ENCODE data around the gene AKAP13.
A peak's percentile ranks its signal among the peaks of the same experiment; 100 is the strongest.

AKAP13 gene

DNA sequence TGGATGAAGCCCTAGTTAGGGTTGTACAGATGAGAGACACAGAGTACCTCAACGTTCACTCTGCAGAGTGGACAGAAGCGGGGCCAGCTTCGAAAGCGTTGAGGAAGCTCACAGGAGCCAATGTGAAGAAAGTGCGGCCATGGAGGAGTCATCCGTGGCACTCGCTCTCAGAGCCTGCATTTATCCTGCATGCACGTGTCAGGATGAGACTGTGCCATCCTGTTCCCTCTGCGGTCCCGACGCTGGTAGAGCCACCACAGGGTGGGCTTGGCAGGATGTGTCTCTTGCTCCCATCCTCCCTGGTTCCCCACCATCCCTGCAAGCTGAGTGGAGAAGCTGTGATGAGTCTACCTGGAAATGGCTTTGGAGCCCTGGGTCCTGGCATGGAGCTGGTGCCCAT is 375.1 kb downstream of the AKAP13 start:
- Histone ChIP-seq H2BK15ac (ENCODE audit: low read length) (no peak overlapping the region), H3K4me3 (ENCODE audit: low read length in 2 of 2) (no peak overlapping the region), H3K23ac (ENCODE audit: low read depth, low read length, poor library complexity) (peak overlapping the region; percentile 8), H3K14ac (ENCODE audit: low read length) (no peak overlapping the region), H2BK120ac (ENCODE audit: low read depth, low read length) (no peak overlapping the region), H3K4me2 (ENCODE audit: insufficient read depth, low read length, poor library complexity, severe bottlenecking) (no peak overlapping the region), H2BK12ac (ENCODE audit: low read length) (no peak overlapping the region), H3K36me3 (replicated peaks in 1 of 2; ENCODE audit: control insufficient read depth in 2 of 2, insufficient read depth in 2 of 2, low read length in 2 of 2) (peaks cover 7 to 69% of the 10 kb centered on the region in 2 donors), H3K4ac (ENCODE audit: low read length) (no peak overlapping the region), H2BK5ac (ENCODE audit: low read length) (no peak overlapping the region), H3K27ac (replicated peaks; ENCODE audit: low read length) (no peak overlapping the region), H4K8ac (ENCODE audit: low read depth, low read length) (no peak overlapping the region), H2AK5ac (ENCODE audit: low read depth, low read length) (peak overlapping the region; percentile 16), H3K18ac (ENCODE audit: low read length) (peak overlapping the region; percentile 11), H4K91ac (ENCODE audit: low read depth, low read length, poor library complexity) (no peak overlapping the region), H3K27me3 (ENCODE audit: control insufficient read depth in 3 of 3, insufficient read depth in 3 of 3, low read depth in 1 of 3, low read length in 3 of 3) (no peaks in the 10 kb centered on the region), H3K9me3 (replicated peaks in 1 of 2; ENCODE audit: control insufficient read depth in 2 of 2, insufficient read depth in 1 of 2, low read depth in 1 of 2, low read length in 2 of 2) (no peaks in the 10 kb centered on the region), H3K4me1 (ENCODE audit: control insufficient read depth in 2 of 2, insufficient read depth in 1 of 2, low read depth in 1 of 2, low read length in 2 of 2) (peaks cover 17 to 26% of the 10 kb centered on the region in 2 donors), H2AFZ (ENCODE audit: low read length) (no peak overlapping the region), H3K9ac (ENCODE audit: low read depth, low read length, poor library complexity) (no peak overlapping the region), H3K79me1 (ENCODE audit: low read depth, low read length) (peaks cover 5% of the 10 kb centered on the region)
- WGBS, 2 donors (ENCODE audit: extremely low coverage in 2 of 2, insufficient read length in 2 of 2, insufficient replicate concordance in 1 of 2) = no CpG with 5 or more reads among the region's 11 CpGs
- no peak for DNase-seq (ENCODE audit: low spot score)

DNA sequence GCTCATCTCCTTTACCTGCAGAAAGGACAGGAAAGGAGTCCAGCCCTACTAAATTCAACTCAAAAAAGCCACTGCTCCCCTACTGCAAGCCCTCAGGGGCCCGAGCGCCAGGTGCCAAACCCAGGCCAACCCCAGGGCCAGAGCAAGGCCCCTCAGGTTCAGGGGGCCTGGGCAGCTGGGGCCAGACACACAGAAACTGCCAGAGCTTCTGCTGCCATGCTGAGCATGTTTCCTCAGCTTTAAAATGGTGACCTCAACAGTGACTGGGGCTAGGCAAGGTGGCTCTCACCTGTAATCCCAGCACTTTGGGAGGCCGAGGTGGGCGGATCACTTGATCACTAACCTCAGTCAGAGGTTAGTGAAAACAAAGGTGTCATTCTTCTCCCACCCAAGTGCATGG is 375.5 kb downstream of the AKAP13 start:
- Histone ChIP-seq H4K8ac (ENCODE audit: low read depth, low read length) (no peak overlapping the region), H4K91ac (ENCODE audit: low read depth, low read length, poor library complexity) (no peak overlapping the region), H2BK12ac (ENCODE audit: low read length) (no peak overlapping the region), H2BK5ac (ENCODE audit: low read length) (no peak overlapping the region), H3K4me2 (ENCODE audit: insufficient read depth, low read length, poor library complexity, severe bottlenecking) (no peak overlapping the region), H2AK5ac (ENCODE audit: low read depth, low read length) (peak overlapping the region; percentile 16), H3K79me1 (ENCODE audit: low read depth, low read length) (peaks cover 10% of the 10 kb centered on the region), H3K23ac (ENCODE audit: low read depth, low read length, poor library complexity) (no peak overlapping the region), H3K18ac (ENCODE audit: low read length) (no peak overlapping the region), H3K14ac (ENCODE audit: low read length) (no peak overlapping the region), H3K9me3 (replicated peaks in 1 of 2; ENCODE audit: control insufficient read depth in 2 of 2, insufficient read depth in 1 of 2, low read depth in 1 of 2, low read length in 2 of 2) (no peaks in the 10 kb centered on the region), H2BK15ac (ENCODE audit: low read length) (no peak overlapping the region), H3K4me3 (ENCODE audit: low read length in 2 of 2) (no peak overlapping the region), H3K36me3 (replicated peaks in 1 of 2; ENCODE audit: control insufficient read depth in 2 of 2, insufficient read depth in 2 of 2, low read length in 2 of 2) (peaks cover 7 to 74% of the 10 kb centered on the region in 2 donors), H2AFZ (ENCODE audit: low read length) (no peak overlapping the region), H3K27me3 (ENCODE audit: control insufficient read depth in 3 of 3, insufficient read depth in 3 of 3, low read depth in 1 of 3, low read length in 3 of 3) (no peaks in the 10 kb centered on the region), H3K27ac (replicated peaks; ENCODE audit: low read length) (no peak overlapping the region), H2BK120ac (ENCODE audit: low read depth, low read length) (no peak overlapping the region), H3K4me1 (ENCODE audit: control insufficient read depth in 2 of 2, insufficient read depth in 1 of 2, low read depth in 1 of 2, low read length in 2 of 2) (peaks cover 12 to 21% of the 10 kb centered on the region in 2 donors), H3K4ac (ENCODE audit: low read length) (no peak overlapping the region), H3K9ac (ENCODE audit: low read depth, low read length, poor library complexity) (no peak overlapping the region)
- WGBS, 2 donors (ENCODE audit: extremely low coverage in 2 of 2, insufficient read length in 2 of 2, insufficient replicate concordance in 1 of 2) = no CpG with 5 or more reads among the region's 4 CpGs
- DNase-seq (ENCODE audit: low spot score) = no peak

DNA sequence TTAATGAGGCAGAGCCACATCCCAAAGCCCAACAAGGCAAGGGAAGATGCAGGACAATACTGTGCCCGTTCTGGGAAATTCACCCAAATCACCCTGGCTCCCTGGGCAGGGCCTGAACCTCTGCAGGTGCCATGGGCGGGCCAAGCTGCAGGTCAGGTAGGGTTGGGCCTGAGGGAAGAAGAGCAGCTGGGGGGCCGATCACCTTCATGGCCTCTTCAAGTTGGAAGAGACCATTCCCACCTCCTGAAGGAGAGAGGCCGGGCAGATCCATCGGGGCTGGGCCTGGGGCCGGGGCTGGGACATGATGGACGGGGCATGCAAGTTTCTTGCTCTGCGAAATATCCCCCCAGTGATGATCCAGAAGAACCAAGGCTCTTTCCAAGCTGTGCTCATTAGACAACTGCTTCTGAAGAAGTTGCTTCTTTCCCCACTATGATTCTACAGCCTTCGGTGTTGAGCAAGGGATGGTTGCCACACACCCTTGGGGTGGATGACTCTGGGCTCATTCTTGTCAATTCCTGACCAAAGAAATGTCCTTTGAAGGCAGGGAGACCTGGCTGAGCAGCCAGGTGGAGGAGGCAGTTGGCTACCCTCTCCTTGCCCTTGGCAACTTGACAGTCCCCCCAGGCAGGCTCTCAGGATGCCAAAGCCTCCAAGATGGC is 376.1 kb downstream of the AKAP13 start:
- no peak overlapping the region for H2AK5ac ChIP-seq (ENCODE audit: low read depth, low read length)
- no peak for DNase-seq (ENCODE audit: low spot score)

GRCh38 chr15:85757073-85757938 is 376.9 kb downstream of the AKAP13 start:
- Histone ChIP-seq H3K4me1 (ENCODE audit: control insufficient read depth in 2 of 2, insufficient read depth in 1 of 2, low read depth in 1 of 2, low read length in 2 of 2) (peaks cover 5 to 14% of the 10 kb centered on the region in 2 donors), H3K4me2 (ENCODE audit: insufficient read depth, low read length, poor library complexity, severe bottlenecking) (no peak overlapping the region), H2BK5ac (ENCODE audit: low read length) (no peak overlapping the region), H3K18ac (ENCODE audit: low read length) (no peak overlapping the region), H3K14ac (ENCODE audit: low read length) (no peak overlapping the region), H3K79me1 (ENCODE audit: low read depth, low read length) (peaks cover 11% of the 10 kb centered on the region), H2BK12ac (ENCODE audit: low read length) (no peak overlapping the region), H3K9me3 (replicated peaks in 1 of 2; ENCODE audit: control insufficient read depth in 2 of 2, insufficient read depth in 1 of 2, low read depth in 1 of 2, low read length in 2 of 2) (no peaks in the 10 kb centered on the region), H4K91ac (ENCODE audit: low read depth, low read length, poor library complexity) (no peak overlapping the region), H3K27me3 (ENCODE audit: control insufficient read depth in 3 of 3, insufficient read depth in 3 of 3, low read depth in 1 of 3, low read length in 3 of 3) (no peaks in the 10 kb centered on the region), H3K27ac (replicated peaks; ENCODE audit: low read length) (no peak overlapping the region), H2AFZ (ENCODE audit: low read length) (no peak overlapping the region), H2AK5ac (ENCODE audit: low read depth, low read length) (no peak overlapping the region), H3K4ac (ENCODE audit: low read length) (no peak overlapping the region), H3K36me3 (replicated peaks in 1 of 2; ENCODE audit: control insufficient read depth in 2 of 2, insufficient read depth in 2 of 2, low read length in 2 of 2) (peaks cover 7 to 87% of the 10 kb centered on the region in 2 donors), H4K8ac (ENCODE audit: low read depth, low read length) (no peak overlapping the region), H3K9ac (ENCODE audit: low read depth, low read length, poor library complexity) (no peak overlapping the region), H2BK120ac (ENCODE audit: low read depth, low read length) (no peak overlapping the region), H3K4me3 (ENCODE audit: low read length in 2 of 2) (no peak overlapping the region), H2BK15ac (ENCODE audit: low read length) (no peak overlapping the region), H3K23ac (ENCODE audit: low read depth, low read length, poor library complexity) (peak overlapping the region; percentile 11)
- DNase-seq (ENCODE audit: low spot score) = no peak
- WGBS, 2 donors (ENCODE audit: extremely low coverage in 2 of 2, insufficient read length in 2 of 2, insufficient replicate concordance in 1 of 2) = no CpG with 5 or more reads among the region's 13 CpGs

More for the DNA sequence above, 376.1 kb downstream of the AKAP13 start:
- Histone ChIP-seq H2BK5ac (ENCODE audit: low read length) (no peak overlapping the region), H4K91ac (ENCODE audit: low read depth, low read length, poor library complexity) (no peak overlapping the region), H3K79me1 (ENCODE audit: low read depth, low read length) (peaks cover 11% of the 10 kb centered on the region), H3K27ac (replicated peaks; ENCODE audit: low read length) (no peak overlapping the region), H2AFZ (ENCODE audit: low read length) (no peak overlapping the region), H3K4ac (ENCODE audit: low read length) (no peak overlapping the region), H3K23ac (ENCODE audit: low read depth, low read length, poor library complexity) (no peak overlapping the region), H3K18ac (ENCODE audit: low read length) (no peak overlapping the region), H3K27me3 (ENCODE audit: control insufficient read depth in 3 of 3, insufficient read depth in 3 of 3, low read depth in 1 of 3, low read length in 3 of 3) (no peaks in the 10 kb centered on the region), H3K4me2 (ENCODE audit: insufficient read depth, low read length, poor library complexity, severe bottlenecking) (no peak overlapping the region), H2BK120ac (ENCODE audit: low read depth, low read length) (no peak overlapping the region), H3K4me1 (ENCODE audit: control insufficient read depth in 2 of 2, insufficient read depth in 1 of 2, low read depth in 1 of 2, low read length in 2 of 2) (peaks cover 8 to 17% of the 10 kb centered on the region in 2 donors), H2BK12ac (ENCODE audit: low read length) (no peak overlapping the region), H3K9ac (ENCODE audit: low read depth, low read length, poor library complexity) (no peak overlapping the region), H3K14ac (ENCODE audit: low read length) (no peak overlapping the region), H3K4me3 (ENCODE audit: low read length in 2 of 2) (no peak overlapping the region), H3K36me3 (replicated peaks in 1 of 2; ENCODE audit: control insufficient read depth in 2 of 2, insufficient read depth in 2 of 2, low read length in 2 of 2) (peaks cover 7 to 80% of the 10 kb centered on the region in 2 donors), H2BK15ac (ENCODE audit: low read length) (no peak overlapping the region), H4K8ac (ENCODE audit: low read depth, low read length) (no peak overlapping the region), H3K9me3 (replicated peaks in 1 of 2; ENCODE audit: control insufficient read depth in 2 of 2, insufficient read depth in 1 of 2, low read depth in 1 of 2, low read length in 2 of 2) (no peaks in the 10 kb centered on the region)
- WGBS, 2 donors (ENCODE audit: extremely low coverage in 2 of 2, insufficient read length in 2 of 2, insufficient replicate concordance in 1 of 2) = no CpG with 5 or more reads among the region's 9 CpGs

All from neuronal stem cell (in vitro differentiated cells).